GM21737 (cell line): ENCODE results near the gene TMEM51.

ENCODE experiments used
- ATAC-seq: cut with Tn5 transposase; IDR thresholded peaks from one replicate; pipeline ENCODE4 v1.9.1; 2021; ENCODE audit warnings: mild to moderate bottlenecking, moderate library complexity; ENCODE audit not compliant: unreplicated experiment

Gene TMEM51

GRCh38 chr1:15264769-15265168 is 111.2 kb downstream of the TMEM51 start:
- no peak for ATAC-seq
